AG10803 (cell line): ENCODE data around the gene KCNMA1.

ENCODE experiments used
- DNase-seq: peaks from one replicate; pipeline ENCODE4 v3.0.0; 2010; ENCODE audit warnings: low read depth
- H3K4me3 ChIP-seq: 2 replicates; pipeline ENCODE4 v1.5.1; 2011; ENCODE audit warnings: mild to moderate bottlenecking, low read length, control low read depth
- TF ChIP-seq, protein P1 (sequence below): conservative IDR thresholded peaks from 2 replicates; pipeline ENCODE4 v1.5.1; 2011; ENCODE audit warnings: mild to moderate bottlenecking, low read length, control low read depth, inconsistent platforms

The KCNMA1 gene

DNA sequence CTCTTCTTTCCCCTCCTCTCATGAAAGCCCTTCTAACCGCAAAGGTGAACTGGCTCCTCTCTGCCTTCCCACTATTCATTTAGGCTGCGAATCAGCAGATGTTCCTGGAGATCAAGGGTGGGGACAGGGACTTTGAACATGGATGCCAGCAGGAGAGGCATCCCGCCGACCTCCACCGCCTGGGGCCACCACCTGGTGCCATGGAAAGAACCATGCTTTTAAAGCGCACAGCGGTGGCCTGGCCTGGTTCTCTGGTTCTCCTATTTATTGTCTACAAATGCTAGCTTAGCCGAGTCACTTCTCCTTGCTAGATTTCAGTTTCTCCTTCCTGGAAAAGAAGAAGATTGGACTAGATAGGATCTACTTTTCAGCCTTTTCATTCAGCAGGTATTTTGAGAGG, 43.2 kb upstream of the KCNMA1 start:
- no peak for DNase-seq
- TF ChIP-seq, protein P1, sequence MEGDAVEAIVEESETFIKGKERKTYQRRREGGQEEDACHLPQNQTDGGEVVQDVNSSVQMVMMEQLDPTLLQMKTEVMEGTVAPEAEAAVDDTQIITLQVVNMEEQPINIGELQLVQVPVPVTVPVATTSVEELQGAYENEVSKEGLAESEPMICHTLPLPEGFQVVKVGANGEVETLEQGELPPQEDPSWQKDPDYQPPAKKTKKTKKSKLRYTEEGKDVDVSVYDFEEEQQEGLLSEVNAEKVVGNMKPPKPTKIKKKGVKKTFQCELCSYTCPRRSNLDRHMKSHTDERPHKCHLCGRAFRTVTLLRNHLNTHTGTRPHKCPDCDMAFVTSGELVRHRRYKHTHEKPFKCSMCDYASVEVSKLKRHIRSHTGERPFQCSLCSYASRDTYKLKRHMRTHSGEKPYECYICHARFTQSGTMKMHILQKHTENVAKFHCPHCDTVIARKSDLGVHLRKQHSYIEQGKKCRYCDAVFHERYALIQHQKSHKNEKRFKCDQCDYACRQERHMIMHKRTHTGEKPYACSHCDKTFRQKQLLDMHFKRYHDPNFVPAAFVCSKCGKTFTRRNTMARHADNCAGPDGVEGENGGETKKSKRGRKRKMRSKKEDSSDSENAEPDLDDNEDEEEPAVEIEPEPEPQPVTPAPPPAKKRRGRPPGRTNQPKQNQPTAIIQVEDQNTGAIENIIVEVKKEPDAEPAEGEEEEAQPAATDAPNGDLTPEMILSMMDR = no peak
- no peak overlapping the region for H3K4me3 ChIP-seq

DNA sequence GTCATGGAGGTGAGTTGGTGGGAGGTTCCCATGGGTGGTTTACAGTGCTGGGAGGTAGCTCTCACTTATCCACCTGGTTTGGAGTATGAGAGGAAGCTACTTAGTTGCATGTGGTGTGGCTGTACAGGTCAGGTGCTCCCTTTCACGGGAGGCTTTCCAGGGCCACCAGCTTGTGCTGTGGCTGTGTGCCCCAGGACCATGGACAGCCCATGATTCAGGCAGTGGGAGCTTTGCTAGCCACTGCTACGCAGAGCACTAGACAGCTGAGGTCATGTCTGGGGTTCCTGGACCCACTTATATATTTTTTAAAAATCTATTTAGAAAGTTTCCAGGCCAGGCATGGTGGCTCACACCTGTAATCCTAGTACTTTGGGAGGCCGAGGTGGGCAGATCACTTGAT, 42.5 kb upstream of the KCNMA1 start:
- TF ChIP-seq, protein P1 = no peak
- H3K4me3 ChIP-seq = no peak overlapping the region
- no peak for DNase-seq

DNA sequence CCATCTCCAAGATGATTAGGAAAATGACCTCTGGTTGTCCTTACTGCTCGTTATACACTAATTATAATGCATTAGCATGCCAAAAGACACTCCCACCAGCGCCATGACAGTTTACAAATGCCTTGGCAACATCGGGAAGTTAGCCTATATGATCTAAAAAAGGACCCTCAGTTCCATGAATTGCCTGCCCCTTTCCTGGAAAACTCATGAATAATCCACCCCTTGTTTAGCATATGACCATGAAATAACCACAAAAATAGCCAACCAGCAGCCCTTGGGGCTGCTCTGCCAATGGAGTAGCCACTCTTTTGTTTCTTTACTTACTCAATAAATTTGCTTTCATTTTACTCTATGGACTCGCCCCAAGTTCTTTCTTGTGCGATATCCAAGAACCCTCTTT, 41.6 kb upstream of the KCNMA1 start:
- no peak overlapping the region for H3K4me3 ChIP-seq
- no peak for DNase-seq
- TF ChIP-seq, protein P1 = no peak

DNA sequence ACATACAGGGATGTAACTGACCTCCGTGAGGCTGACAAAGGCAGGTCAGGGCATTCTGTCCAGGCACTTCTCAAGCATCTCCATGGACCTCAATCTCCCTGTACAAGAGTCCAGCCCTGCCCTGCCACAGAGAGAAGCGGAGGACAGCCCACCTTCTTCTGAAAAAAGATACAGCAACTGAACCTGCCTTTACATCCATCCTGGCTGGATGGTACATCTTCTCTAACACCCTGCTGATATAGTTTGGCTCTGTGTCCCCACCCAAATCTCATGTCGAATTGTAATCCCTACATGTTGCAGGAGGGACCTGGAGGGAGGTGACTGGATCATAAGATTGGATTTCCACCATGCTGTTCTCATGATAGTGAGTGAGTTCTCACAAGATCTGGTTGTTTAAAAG, 40.5 kb upstream of the KCNMA1 start:
- TF ChIP-seq, protein P1 = no peak
- no peak overlapping the region for H3K4me3 ChIP-seq
- no peak for DNase-seq

DNA sequence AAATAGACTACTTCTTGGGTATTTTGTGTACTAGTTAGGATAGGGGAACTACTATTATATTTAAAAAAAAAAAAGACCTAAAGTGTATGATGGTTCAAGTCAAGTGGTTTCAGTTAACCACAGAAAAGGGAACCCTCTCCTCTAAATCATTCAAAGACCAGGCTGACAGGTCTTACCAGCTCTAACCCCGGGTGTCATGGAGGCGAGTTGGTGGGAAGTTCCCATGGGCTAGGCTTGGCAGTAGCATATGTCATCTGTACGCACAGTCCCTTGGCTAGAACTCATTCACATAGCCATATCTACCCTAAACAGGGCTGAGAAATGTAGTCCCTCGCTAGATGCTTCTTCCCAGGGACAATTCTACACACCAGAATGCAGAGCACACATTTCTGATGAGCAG, 37.7 kb upstream of the KCNMA1 start:
- TF ChIP-seq, protein P1 = no peak
- no peak overlapping the region for H3K4me3 ChIP-seq
- DNase-seq = no peak

DNA sequence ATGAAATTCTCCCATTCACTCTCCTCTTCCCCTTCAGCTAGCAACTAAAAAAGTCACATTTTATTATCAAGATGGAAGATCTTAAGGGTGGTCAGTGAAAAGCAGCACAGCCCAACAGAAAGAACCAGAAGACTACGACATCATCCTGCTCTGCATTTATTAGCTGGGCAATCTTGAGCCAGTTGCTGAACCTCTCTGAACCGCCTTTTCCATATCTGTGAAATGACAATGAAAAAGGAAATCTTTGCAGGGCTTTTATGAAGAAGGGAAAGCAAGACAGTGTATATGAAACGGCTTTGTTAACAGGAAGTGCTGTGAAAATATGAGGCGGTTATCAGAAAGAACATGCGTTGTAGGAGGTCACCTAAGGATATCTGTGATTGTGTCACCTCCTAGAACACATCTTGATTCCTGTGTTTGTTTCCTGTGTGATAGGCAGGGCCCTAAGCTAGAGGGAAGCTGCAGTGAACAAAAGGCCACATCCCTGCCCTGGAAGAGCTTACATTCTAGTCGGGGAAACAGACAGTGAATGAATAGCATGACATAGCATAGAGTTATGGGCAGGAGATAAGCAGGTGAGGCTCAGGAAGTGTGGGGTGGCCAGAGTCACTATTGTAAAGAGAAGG, 36.0 kb upstream of the KCNMA1 start:
- no peak for DNase-seq
- TF ChIP-seq, protein P1 = no peak
- no peak overlapping the region for H3K4me3 ChIP-seq

DNA sequence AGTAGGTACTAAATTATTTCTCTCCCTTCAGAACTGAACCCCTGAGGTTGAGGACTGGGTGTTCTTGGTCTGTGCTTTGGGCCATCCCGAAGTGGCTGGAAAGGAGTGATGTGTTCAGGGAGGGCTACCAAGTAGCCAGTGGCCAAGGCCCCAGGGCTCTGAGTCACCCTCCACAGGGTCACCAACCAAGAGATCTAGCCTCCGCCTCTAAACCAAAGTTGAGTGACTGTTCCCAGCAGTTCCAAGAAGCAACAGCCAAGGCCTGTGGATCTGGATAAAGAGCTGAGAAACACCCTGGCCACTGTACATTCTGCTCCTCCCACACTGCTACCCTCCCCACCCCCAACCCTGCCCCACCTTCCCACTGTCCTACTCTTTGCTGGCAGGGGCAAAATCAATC, 35.5 kb upstream of the KCNMA1 start:
- no peak for DNase-seq
- TF ChIP-seq, protein P1 = no peak

More for the DNA sequence above, 35.5 kb upstream of the KCNMA1 start:
- no peak overlapping the region for H3K4me3 ChIP-seq
